Measurements from ENCODE around the gene RBM27.
"Not testable (repeated sequence)": the region's sequence is repeated elsewhere in the genome, so short reads cannot be mapped to it uniquely, and the experiment has no call there.

The RBM27 gene

DNA sequence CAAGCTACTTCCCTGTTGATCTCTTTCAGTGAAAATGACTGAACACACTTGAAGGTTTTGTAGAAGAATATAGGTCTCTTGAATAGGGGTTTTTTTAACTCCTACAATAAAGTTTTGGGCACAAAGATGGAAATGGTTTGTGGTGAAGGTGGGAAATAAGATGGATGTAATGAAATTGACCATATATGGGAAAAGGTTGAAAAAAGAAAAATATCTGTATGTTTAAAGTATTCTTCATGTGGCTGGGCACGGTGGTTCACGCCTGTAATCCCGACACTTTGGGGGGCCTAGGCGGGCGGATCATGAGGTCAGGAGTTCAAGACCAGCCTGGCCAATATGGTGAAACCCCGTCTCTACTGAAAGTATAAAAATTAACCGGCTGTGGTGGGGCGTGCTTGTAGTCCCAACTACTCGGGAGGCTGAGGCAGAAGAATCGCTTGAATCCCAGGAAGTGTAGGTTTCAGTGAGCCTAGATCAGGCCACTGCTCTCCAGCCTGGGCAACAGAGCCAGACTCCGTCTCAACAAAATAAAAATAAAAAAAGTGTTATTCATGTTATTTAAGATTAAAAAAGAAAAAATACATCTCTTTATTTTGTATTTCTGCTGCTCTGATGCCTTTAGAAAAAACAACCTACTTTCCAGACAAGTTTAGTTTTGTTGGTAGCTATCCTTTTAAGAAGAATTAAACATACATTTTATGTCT is 2.2 kb downstream of the RBM27 start:
- DNase-seq (ENCODE audit: extremely low spot score, insufficient read length, low read depth) (no peak), FAIRE-seq (no peak)

DNA sequence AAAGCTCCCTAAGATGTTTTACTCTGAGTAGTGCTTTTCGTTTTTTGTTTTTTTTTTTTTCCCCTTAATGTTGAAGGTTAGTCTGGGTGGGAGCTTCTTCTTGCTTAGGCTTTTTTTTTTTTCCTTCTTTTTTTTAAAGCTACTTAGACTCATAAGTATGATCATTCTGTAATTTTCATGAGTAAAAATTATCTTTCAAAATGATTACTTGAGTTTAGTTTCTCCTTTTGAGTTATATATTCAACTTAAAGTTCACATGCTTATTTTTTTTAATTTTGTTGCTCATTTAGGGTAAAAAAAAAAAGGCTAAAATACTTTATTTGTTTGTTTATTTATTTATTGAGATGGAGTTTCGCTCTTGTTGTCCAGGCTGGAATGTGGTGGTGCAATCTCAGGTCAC is 2.9 kb downstream of the RBM27 start:
- no peak for DNase-seq (ENCODE audit: extremely low spot score, insufficient read length, low read depth)
- no peak for FAIRE-seq

DNA sequence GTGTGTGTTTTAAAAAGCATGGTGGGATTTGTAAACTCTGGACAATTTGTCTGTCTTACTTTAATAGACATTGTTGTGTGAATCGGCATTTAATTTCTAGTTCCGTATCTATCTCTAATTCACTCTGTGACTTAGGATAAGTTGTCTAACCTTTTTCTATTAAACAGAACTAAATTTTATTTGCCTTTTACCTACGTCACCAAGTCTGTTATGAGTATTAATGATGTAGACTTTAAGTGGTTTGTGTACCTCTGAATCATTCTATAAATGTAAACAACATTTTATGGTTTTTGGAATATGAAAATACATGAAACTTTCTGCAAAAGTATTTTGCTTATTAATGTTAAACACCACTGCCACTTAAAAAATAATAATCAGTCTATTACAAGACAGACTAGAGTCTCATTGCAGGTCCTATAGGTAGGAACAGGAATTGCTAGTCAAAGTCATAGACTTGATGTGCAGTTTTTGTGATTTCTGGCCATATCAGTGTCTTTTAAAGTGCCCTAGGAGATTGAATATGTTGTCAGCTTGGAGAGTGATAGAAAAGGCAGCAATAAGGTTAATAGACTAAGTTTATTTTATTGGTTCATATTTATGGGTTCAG is 5.6 kb downstream of the RBM27 start:
- DNase-seq (ENCODE audit: extremely low spot score, insufficient read length, low read depth): no peak
- no peak for FAIRE-seq

DNA sequence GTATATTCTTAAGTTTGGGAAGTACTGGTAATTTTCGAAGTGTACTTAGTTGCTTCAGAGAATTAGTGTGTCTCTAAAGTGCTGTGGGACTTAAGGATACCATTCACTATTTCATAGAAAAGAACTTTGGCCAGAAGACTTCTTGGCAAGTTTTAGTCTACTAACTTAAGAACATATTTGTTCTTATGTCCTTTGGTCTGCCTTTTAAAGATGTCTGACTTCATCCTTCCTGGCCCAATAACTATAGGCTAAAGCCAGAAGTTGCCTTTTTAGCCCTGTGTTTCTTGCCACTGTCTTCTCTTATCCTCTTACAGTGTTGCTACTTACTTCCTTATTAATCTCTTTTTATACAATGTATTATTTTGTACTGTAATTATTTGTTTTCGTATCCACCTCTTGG is 6.3 kb downstream of the RBM27 start:
- FAIRE-seq: no peak
- no peak for DNase-seq (ENCODE audit: extremely low spot score, insufficient read length, low read depth)

DNA sequence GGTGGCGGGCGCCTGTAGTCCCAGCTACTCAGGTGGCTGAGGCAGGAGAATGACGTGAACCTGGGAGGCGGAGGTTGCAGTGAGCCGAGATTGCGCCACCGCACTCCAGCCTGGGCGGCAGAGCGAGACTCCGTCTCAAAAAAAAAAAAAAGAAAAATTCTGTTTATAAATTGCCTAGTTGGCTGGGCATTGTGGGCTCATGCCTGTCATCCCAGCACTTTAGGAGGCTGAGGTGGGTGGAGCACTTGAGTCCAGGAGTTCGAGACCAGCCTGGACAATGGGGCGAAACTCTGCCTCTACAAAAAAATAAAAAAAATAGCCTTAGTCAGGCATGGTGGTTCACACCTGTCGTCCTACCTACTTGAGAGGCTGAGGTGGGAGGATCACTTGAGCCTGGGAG is 7.4 kb downstream of the RBM27 start:
- not testable (repeated sequence) for DNase-seq (ENCODE audit: extremely low spot score, insufficient read length, low read depth); FAIRE-seq

DNA sequence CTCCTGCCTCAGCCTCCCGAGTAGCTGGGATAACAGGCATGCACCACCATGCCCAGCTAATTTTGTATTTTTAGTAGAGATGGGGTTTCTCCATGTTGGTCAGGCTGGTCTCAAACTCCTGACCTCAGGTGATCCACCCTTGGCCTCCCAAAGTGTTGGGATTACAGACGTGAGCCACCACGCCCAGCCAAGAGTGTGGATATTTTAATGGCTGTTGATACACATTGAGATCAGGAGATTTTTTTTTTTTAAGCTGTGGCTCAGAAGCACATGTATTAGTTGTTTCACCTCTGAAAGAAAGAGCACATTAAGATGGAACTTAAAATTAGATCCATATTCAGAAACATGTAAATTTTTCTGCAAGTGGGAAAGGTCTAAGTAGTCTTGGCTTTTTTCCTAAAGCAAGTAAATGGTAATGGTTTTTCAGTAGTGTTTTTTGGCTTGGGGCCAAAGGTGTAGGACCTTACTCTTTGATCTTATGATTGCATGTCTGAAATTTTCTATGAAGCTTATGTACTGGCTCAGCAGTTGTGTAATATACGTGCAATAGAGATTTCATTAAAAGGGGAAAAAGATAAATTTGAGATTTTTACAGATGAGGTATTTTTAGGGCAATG is 9.9 kb downstream of the RBM27 start:
- no peak for DNase-seq (ENCODE audit: extremely low spot score, insufficient read length, low read depth)

DNA sequence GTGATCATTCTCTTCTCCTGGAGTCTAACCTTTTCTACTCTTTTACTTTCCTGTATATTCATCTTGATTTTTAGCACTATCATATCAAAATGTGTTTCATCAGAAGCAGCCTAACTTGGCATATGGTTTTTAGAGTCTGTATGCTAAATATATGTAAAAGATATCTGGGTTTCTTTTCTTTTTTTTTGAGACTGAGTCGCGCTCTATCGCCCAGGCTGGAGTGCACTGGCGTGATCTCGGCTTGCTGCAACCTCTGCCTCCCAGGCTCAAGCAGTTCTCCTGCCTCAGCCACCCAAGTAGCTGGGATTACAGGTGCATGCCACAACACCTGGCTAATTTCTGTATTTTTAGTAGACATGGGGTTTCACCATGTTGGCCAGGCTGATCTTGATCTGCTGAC is 11.5 kb downstream of the RBM27 start:
- not testable (repeated sequence) for DNase-seq (ENCODE audit: extremely low spot score, insufficient read length, low read depth)
- FAIRE-seq: peak; percentile 62

More for the DNA sequence above, 9.9 kb downstream of the RBM27 start:
- FAIRE-seq: no peak

DNA sequence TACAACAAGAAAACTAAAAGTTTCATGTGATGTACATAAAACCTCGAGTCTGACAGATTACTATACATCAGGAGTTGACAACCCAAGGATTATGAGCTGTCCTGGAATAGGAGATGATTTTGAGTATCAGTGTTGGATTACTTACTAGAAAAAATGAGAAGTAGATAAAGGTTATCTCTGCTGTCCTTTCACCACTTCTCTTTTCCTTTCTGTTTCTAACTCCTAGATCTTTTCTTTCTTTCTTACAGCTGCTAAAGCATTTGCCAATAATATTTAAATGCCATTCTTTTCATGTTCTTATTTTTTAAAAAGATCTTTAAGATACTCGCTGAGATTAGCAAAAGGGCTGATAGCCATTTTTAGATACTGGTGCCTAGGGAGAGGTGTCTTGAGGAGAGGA is 14.8 kb downstream of the RBM27 start:
- DNase-seq (ENCODE audit: extremely low spot score, insufficient read length, low read depth) (no peak), FAIRE-seq (no peak)

DNA sequence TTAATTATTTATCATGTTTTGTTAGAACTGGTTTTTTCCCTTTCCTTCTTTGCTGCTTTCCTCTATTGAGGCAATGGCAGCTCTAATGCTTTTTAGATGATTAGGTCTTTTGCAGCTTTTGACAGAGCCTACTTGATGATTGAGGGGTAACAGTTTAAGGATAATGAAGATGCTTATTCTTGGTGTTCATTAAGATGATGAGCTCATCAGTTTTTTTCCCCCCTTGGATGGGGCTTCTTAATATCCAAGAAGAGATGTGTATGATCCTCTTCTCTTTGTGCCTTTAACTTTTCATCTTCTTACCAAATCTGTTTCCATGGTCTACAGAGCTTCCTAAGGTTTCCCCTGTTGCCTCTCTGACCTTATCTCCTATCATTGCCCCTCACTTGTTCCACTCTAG is 15.8 kb downstream of the RBM27 start:
- FAIRE-seq (no peak), DNase-seq (ENCODE audit: extremely low spot score, insufficient read length, low read depth) (no peak)

DNA sequence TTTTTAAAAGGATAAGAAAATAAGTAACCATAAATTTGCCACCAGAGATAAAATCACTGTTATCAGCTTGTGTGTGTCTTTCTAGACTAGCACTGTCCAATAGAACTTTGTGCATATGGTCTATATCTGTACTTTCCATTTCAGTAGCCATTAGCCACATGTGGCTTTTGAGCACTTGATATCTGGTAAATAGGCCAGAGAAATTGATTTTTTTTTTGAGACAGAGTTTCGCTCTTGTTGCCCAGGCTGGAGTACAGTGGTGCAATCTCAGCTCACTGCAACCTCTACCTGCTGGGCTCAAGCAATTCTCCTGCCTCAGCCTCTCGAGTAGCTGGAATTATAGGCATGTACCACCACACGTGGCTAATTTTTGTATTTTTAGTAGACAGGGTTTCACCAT is 17.8 kb downstream of the RBM27 start:
- DNase-seq (ENCODE audit: extremely low spot score, insufficient read length, low read depth) (no peak), FAIRE-seq (no peak)

DNA sequence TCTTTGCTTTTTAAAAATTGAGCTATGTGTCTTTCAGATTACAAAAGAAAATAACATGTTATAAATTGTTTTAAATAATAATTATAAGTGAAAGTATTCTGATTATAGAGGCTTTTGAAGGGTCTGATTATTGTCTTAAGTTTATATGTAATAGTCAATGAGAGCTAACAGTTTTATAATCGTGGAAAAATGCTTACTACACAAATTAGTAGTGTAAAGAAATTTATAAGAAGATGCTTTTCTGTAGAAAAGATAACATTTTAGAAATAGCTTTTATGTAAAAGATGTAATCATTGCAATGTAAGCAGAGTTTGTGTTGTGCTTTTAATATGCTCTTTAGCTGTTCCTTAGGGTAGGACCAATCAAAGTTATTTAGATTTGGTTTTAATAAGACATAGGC is 18.6 kb downstream of the RBM27 start:
- FAIRE-seq (no peak), DNase-seq (ENCODE audit: extremely low spot score, insufficient read length, low read depth) (no peak)

DNA sequence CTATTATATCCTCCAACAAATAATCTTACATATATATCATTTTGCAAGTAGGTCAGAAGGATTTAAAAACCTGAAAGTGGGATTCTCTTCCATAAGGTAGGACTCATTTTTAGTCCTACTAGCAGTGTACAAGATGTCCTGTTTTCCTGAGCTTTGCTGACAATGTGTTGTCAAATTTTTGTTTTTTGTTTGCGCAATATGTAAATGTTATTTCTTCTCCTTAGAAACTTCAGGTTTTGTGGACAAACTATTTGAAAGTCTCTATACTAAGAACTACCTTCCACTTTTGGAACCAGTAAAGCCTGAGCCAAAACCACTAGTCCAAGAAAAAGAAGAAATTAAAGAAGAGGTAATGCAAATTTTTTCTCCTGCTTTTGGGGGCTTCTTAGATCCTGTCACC is 19.8 kb downstream of the RBM27 start:
- FAIRE-seq (no peak), DNase-seq (ENCODE audit: extremely low spot score, insufficient read length, low read depth) (no peak)

DNA sequence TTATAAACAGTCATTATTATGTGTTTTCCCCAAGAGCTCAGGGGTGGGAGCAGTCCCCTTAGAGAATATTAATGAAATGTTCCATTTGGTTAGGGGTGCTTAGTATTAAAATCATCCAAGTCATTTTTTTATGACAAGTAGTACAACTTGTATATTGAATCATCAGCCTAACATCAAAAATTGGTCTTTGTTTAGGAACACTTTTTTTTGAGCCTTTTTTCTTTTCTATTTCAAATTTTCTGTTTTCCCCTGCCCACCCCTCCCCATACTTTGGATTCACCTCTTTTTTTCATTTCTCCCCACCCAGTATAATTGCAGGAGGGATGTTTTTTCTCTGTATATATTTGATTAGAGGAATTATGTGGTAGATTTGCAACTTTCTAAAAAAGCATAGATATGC is 25.8 kb downstream of the RBM27 start:
- FAIRE-seq: no peak
- DNase-seq (ENCODE audit: extremely low spot score, insufficient read length, low read depth): no peak

DNA sequence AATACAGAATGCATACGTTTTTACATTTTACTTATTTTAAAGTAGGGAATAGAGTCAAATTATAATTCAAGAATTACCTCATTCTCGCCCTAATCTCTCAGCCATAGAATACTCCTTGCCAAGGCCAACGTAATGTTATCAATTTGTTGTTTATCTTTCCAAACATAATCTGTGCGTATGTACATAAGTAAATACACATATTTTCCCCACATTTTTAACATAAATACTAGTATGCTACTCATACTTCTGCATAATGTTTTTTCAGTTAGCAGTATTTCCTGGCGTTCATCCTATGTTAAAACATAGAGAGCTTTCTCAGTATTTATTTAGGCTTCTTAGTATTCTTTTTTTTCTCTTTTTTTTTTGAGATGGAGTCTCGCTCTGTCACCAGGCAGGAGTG is 28.8 kb downstream of the RBM27 start:
- no peak for DNase-seq (ENCODE audit: extremely low spot score, insufficient read length, low read depth)
- FAIRE-seq: no peak

DNA sequence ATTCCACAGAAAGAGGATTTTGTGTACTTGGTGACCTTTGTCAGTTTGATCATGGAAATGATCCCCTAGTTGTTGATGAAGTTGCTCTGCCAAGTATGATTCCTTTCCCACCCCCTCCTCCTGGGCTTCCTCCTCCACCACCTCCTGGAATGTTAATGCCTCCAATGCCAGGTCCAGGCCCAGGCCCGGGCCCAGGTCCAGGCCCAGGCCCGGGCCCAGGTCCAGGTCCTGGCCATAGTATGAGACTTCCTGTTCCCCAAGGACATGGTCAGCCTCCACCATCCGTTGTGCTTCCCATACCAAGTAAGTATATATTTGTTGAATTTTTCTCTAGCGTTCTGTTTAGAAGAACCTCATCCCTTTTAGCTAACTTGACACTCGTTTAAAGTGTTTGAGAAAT is 30.0 kb downstream of the RBM27 start:
- FAIRE-seq (no peak), DNase-seq (ENCODE audit: extremely low spot score, insufficient read length, low read depth) (no peak)

DNA sequence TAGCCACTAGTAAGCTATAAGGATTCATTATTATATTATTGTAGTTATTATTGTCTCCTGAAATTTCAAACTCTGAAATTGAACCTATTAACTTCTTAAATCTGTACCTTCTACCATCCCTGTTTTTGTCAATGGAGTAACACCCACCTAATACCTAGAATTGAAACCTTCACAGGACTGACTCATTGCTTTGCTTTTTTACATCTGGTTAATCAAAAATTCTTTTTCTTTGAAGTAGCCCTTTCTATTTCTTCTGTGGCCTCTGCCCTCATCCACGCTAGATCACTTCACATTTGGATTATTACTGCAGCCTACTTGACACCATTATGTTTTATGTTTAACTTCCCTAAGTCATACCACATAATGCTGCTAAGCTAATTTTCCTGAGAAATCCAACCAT is 35.6 kb downstream of the RBM27 start:
- FAIRE-seq: peak; percentile 75
- no peak for DNase-seq (ENCODE audit: extremely low spot score, insufficient read length, low read depth)

DNA sequence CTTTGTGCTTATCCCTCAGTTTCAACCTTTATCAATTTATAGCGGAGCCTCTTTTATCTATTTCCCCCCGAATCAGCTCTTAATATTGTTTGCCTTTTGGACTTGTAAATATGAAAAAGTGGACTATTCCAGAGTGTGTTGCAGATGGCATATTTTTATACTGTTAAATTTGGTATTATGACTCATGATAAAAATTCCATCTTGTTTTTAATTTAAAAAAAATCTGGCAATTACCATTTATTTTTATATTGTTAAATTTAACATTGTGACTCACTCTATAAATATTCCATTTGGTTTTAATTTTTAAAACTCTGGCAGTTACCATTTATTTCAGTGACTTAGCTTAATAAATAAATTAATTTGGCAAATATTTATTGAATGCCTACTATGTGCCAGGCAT is 37.5 kb downstream of the RBM27 start:
- DNase-seq (ENCODE audit: extremely low spot score, insufficient read length, low read depth) (no peak), FAIRE-seq (no peak)

DNA sequence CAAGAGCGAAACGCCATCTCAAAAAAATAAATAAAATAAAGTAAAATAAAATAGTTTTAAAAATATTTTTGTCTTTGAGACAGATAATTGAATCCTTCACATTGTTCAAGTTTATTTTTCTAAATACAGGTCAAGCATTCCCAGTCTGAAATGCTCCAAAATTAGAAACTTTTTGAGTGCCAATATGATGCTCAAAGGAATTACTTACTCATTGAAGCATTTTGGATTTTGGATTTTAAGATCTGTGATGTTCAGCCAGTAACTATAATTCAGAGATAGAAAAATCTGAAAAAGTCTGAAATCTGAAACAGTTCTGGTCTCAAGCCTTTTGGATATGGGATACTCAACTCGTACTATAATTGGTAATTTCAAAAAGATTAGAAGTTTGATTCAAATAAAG is 39.8 kb downstream of the RBM27 start:
- DNase-seq (ENCODE audit: extremely low spot score, insufficient read length, low read depth) (no peak), FAIRE-seq (no peak)

DNA sequence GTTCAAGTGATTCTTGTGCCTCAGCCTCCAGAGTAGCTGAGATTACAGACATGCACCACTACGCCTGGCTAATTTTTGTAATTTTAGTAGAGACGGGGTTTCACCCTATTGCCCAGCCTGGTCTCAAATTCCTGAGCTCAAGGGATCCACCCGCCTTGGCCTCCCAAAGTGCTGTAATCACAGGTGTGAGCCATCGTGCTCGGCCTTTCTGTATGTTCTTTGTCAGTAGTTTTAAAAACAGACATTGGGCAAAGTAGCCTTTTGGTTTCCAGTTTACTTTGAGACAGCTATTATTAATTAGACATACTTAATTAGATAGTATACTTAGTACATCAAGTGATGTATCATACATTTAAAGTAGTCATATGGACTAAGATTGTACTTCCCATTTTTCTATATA is 45.2 kb downstream of the RBM27 start:
- FAIRE-seq (no peak), DNase-seq (ENCODE audit: extremely low spot score, insufficient read length, low read depth) (no peak)

DNA sequence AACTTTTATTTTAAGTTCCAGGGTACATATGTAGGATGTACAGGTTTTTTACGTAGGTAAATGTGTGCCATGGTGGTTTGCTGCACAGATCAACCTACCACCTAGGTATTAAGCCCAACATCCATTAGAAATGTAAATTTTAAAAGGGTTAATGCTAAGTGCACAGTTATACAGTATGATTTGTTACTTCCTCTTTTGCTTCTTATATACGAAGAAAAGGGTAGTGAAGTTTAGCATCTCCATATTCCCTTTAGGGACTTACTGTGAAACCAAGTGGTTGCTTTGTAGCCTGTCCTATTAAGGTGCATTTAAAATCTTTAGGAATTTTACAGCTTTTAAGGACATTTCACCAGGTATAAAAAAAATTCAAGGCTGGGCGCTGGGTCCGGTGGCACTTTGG is 46.4 kb downstream of the RBM27 start:
- FAIRE-seq (no peak), DNase-seq (ENCODE audit: extremely low spot score, insufficient read length, low read depth) (no peak)
